Natural killer cell (primary cell): ENCODE measurements around the gene CACFD1. TPM values are rescaled to one million over a fixed set of nuclear protein-coding genes. Genes with fewer than 3 reads are reported as not detected.

Experiments used
- ATAC-seq, 3 donors: fragments of 150-1000 bp in 2 of 3; fragments of 200-7000 bp in 1 of 3; cut with Tn5 transposase; 1 replicate in 1 of 3; 2 replicates in 2 of 3; pipeline ENCODE4 v1.10.0; 2021; ENCODE audit warnings: mild to moderate bottlenecking in 2 of 3, moderate library complexity in 2 of 3
- DNase-seq, 2 donors: peaks; one replicate each; pipeline versions ENCODE4 v3.0.0 to v3.0.0-alpha.2; 2013 to 2021; ENCODE audit warnings: mixed read lengths in 1 of 2
- H3K27ac ChIP-seq: one replicate; pipeline ENCODE4 v1.5.1; 2013; ENCODE audit warnings: mild to moderate bottlenecking, low read length
- H3K27me3 ChIP-seq: one replicate; pipeline ENCODE4 v1.6.1; 2013; ENCODE audit warnings: low read length; ENCODE audit not compliant: control insufficient read depth, insufficient read depth
- H3K36me3 ChIP-seq: one replicate; pipeline ENCODE4 v1.6.1; 2013; ENCODE audit warnings: low read length; ENCODE audit not compliant: control insufficient read depth, insufficient read depth
- H3K4me1 ChIP-seq: one replicate; pipeline ENCODE4 v1.6.1; 2013; ENCODE audit warnings: low read length; ENCODE audit not compliant: control insufficient read depth, insufficient read depth
- H3K4me3 ChIP-seq: one replicate; pipeline ENCODE4 v1.5.1; 2013; ENCODE audit warnings: low read length
- H3K9me3 ChIP-seq: one replicate; pipeline ENCODE4 v1.6.1; 2013; ENCODE audit warnings: low read length; ENCODE audit not compliant: control insufficient read depth, insufficient read depth
- H3K27ac Mint-ChIP-seq, 2 donors: one replicate each; pipeline ENCODE4 v1.8.0; 2022; ENCODE audit warnings: mild to moderate bottlenecking in 2 of 2, mixed read lengths in 2 of 2, moderate library complexity in 1 of 2
- H3K27me3 Mint-ChIP-seq, 2 donors: one replicate each; pipeline ENCODE4 v1.8.0; 2022; ENCODE audit warnings: low read depth in 2 of 2, mixed read lengths in 2 of 2
- H3K36me3 Mint-ChIP-seq: one replicate; pipeline ENCODE4 v1.8.0; 2022; ENCODE audit warnings: mixed read lengths
- H3K4me1 Mint-ChIP-seq, 2 donors: one replicate each; pipeline ENCODE4 v1.8.0; 2022; ENCODE audit warnings: mixed read lengths in 2 of 2
- H3K4me3 Mint-ChIP-seq: one replicate; pipeline ENCODE4 v1.8.0; 2022; ENCODE audit warnings: mild to moderate bottlenecking, moderate library complexity, mixed read lengths
- H3K9me3 Mint-ChIP-seq, 2 donors: one replicate each; pipeline ENCODE4 v1.8.0; 2022; ENCODE audit warnings: mixed read lengths in 2 of 2
- WGBS: methylation state at CpG from one replicate; pipeline ENCODE4 v1.1.7; 2013; ENCODE audit warnings: missing lambda C conversion rate; ENCODE audit not compliant: insufficient coverage; 5-methylcytosine and 5-hydroxymethylcytosine counted together
- intact Hi-C: fragments of 100-400 bp; cut with micrococcal nuclease; formaldehyde crosslinking; loops from one replicate; pipeline ENCODE4 v1.14.2; 2022
- total RNA-seq, 4 donors: library from RNA; stranded (reverse); fragments of 120-200 nt in 1 of 4; gene quantifications; one replicate each; pipeline versions ENCODE4 v1.2.3 to v1.2.4, GENCODE V29; 2013 to 2022
- TF ChIP-seq, protein P1 (sequence below): fragments of 200-600 bp; IDR thresholded peaks from one replicate; pipeline ENCODE4 v1.8.0; 2022; ENCODE audit warnings: antibody characterized with exemption

Gene CACFD1
- total RNA-seq, 3 donors from 2014 or later (not counting 1 experiment from before 2014, with no cell fraction given), result 4.5 to 8.3 (median 5.4) TPM

GRCh38 chr9:133499132-133499891, 39.5 kb downstream of the CACFD1 start:
- TF ChIP-seq, protein P1, sequence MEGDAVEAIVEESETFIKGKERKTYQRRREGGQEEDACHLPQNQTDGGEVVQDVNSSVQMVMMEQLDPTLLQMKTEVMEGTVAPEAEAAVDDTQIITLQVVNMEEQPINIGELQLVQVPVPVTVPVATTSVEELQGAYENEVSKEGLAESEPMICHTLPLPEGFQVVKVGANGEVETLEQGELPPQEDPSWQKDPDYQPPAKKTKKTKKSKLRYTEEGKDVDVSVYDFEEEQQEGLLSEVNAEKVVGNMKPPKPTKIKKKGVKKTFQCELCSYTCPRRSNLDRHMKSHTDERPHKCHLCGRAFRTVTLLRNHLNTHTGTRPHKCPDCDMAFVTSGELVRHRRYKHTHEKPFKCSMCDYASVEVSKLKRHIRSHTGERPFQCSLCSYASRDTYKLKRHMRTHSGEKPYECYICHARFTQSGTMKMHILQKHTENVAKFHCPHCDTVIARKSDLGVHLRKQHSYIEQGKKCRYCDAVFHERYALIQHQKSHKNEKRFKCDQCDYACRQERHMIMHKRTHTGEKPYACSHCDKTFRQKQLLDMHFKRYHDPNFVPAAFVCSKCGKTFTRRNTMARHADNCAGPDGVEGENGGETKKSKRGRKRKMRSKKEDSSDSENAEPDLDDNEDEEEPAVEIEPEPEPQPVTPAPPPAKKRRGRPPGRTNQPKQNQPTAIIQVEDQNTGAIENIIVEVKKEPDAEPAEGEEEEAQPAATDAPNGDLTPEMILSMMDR, result no peak
- DNase-seq (no peak), ATAC-seq (no peak)
- Histone ChIP-seq H3K4me1 (no peaks in the 10 kb centered on the region), H3K27ac (no peak overlapping the region), H3K4me3 (no peak overlapping the region), H3K9me3 (peaks cover 10% of the 10 kb centered on the region), H3K36me3 (no peaks in the 10 kb centered on the region), H3K27me3 (peaks cover 7% of the 10 kb centered on the region)
- Mint-ChIP-seq H3K4me1 (no peaks in the 10 kb centered on the region), H3K36me3 (peaks cover 19% of the 10 kb centered on the region), H3K27ac (no peak overlapping the region), H3K27me3 (peaks cover 10 to 31% of the 10 kb centered on the region in 2 donors), H3K9me3 (peaks cover 2 to 14% of the 10 kb centered on the region in 2 donors), H3K4me3 (no peak overlapping the region)
- 86% methylated on average over 19 of the region's 19 CpGs for WGBS
- intact Hi-C loops, result no loop called here

- Mint-ChIP-seq H3K27me3 (peaks cover 10 to 31% of the 10 kb centered on the region in 2 donors), H3K36me3 (peaks cover 19% of the 10 kb centered on the region), H3K4me3 (no peak overlapping the region), H3K9me3 (peaks cover 2 to 14% of the 10 kb centered on the region in 2 donors), H3K4me1 (no peaks in the 10 kb centered on the region), H3K27ac (no peak overlapping the region)
- Histone ChIP-seq H3K4me1 (no peaks in the 10 kb centered on the region), H3K27me3 (peaks cover 7% of the 10 kb centered on the region), H3K27ac (no peak overlapping the region), H3K9me3 (peaks cover 10% of the 10 kb centered on the region), H3K36me3 (no peaks in the 10 kb centered on the region), H3K4me3 (no peak overlapping the region)
- TF ChIP-seq, protein P1, result no peak
- DNase-seq (no peak), ATAC-seq (no peak)
- WGBS, result 81% methylated on average over 12 of the region's 12 CpGs
- intact Hi-C loops, result no loop called here
Measured at GRCh38 chr9:133499892-133500270, 40.1 kb downstream of the CACFD1 start.

- ATAC-seq, result no peak
- Histone ChIP-seq H3K36me3 (no peaks in the 10 kb centered on the region), H3K9me3 (peaks cover 10% of the 10 kb centered on the region), H3K4me3 (no peak overlapping the region), H3K4me1 (no peaks in the 10 kb centered on the region), H3K27me3 (peaks cover 7% of the 10 kb centered on the region), H3K27ac (no peak overlapping the region)
- TF ChIP-seq, protein P1, result no peak
- Mint-ChIP-seq H3K9me3 (peaks cover 2 to 14% of the 10 kb centered on the region in 2 donors), H3K36me3 (peaks cover 19% of the 10 kb centered on the region), H3K27ac (no peak overlapping the region), H3K27me3 (peaks cover 10 to 31% of the 10 kb centered on the region in 2 donors), H3K4me3 (no peak overlapping the region), H3K4me1 (no peaks in the 10 kb centered on the region)
- DNase-seq, result no peak
- intact Hi-C loops, result no loop called here
- 100% methylated on average over 1 of the region's 1 CpG for WGBS
Measured at GRCh38 chr9:133502112-133502511, 42.3 kb downstream of the CACFD1 start.
